Glomerular visceral epithelial cell (primary cell): ENCODE measurements around the gene RXFP2.
A peak's percentile ranks its signal among the peaks of the same experiment; 100 is the strongest.

Experiments
- DNase-seq: peaks from one replicate; pipeline ENCODE4 v3.0.0-alpha.2; 2016; ENCODE audit errors: extremely low spot score

The RXFP2 gene, protein sequence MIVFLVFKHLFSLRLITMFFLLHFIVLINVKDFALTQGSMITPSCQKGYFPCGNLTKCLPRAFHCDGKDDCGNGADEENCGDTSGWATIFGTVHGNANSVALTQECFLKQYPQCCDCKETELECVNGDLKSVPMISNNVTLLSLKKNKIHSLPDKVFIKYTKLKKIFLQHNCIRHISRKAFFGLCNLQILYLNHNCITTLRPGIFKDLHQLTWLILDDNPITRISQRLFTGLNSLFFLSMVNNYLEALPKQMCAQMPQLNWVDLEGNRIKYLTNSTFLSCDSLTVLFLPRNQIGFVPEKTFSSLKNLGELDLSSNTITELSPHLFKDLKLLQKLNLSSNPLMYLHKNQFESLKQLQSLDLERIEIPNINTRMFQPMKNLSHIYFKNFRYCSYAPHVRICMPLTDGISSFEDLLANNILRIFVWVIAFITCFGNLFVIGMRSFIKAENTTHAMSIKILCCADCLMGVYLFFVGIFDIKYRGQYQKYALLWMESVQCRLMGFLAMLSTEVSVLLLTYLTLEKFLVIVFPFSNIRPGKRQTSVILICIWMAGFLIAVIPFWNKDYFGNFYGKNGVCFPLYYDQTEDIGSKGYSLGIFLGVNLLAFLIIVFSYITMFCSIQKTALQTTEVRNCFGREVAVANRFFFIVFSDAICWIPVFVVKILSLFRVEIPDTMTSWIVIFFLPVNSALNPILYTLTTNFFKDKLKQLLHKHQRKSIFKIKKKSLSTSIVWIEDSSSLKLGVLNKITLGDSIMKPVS

GRCh38 chr13:31739226-31739625, at the start of gene RXFP2:
TSS of gene RXFP2 (plus strand) at chr13:31739526. CDS start at chr13:31739613, 87 bp downstream.
- DNase-seq, result no peak

- no peak for DNase-seq
These were observed 42.0 kb upstream of the RXFP2 start for GRCh38 chr13:31697290-31697689.

- DNase-seq, result no peak
These were observed 39.7 kb upstream of the RXFP2 start for GRCh38 chr13:31699650-31700049.

DNA sequence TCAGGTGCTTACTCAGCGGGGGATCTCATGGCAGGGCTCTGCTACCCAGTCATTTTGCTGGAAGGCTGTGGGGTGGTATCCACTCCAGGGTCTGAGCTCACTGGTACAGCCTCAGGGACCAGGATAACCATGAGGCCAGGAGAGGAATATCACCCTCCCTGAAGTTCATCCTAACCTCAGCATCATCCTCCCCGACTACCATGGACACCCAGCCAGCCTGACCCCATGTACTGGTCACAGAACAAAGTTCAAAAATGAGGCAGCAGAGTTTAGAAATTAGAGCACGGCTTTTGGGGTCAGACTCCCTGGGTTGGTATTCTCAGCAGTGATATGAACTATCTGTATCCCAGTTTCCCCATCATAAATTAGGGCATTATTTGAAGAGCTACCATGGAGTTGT, 35.5 kb upstream of the RXFP2 start:
- no peak for DNase-seq

DNA sequence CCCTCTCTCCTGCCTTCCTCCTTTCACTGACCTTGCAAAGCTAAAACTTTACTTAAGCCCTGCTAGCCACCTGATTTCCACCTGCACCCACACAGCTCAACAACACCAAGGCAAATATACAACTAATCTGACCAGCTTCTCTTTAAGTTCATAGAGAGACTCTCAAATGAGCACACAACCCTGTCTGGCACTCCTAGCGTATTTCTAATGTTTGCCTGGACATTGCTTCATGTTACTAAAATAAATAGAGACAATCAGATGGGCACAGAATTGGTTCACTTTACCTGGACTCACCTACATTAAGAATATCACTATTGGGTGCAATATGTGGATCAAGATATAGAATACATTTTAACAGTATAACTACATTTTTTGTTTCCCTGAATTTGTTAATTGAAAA, 33.2 kb upstream of the RXFP2 start:
- no peak for DNase-seq

DNA sequence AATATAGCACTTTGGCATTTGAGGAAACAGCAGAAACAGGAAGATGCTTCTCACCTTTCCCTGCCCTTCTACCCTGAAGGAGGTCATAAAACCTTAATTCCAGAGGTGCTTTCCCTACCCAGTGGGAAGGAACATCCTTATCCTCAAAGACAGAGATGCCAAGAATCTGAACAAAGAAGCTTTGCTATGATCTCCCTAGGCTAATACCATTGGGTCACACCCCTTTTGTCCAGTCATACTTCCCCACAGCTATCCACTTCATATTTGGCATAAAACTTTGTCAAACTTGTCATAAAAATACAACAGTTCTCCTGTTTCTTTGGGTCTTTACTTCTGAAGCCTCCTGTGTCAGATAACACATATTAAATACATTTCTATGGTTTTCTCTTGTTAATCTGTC, 21.7 kb upstream of the RXFP2 start:
- DNase-seq, result no peak

- DNase-seq, result no peak
These were observed 20.1 kb upstream of the RXFP2 start for GRCh38 chr13:31719214-31719613.

DNA sequence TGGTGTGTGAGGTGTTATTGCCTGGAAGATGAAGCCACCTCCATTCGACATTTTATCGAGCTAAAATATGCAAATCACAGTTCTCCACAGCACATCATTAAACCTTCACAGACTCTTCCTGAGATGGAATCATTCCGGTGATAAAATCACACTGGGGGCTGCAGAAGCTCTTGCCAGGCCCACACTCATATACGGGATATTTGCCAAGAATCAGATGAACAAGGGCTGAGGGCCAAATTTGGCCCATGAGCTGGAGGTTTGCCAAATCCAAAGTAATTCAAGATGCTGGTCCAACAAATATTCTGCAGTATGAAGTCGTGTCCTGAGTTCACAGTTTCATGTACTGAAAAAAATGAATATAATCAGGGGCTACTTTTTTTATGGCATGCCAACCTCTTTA, 16.7 kb upstream of the RXFP2 start:
- DNase-seq, result no peak

DNA sequence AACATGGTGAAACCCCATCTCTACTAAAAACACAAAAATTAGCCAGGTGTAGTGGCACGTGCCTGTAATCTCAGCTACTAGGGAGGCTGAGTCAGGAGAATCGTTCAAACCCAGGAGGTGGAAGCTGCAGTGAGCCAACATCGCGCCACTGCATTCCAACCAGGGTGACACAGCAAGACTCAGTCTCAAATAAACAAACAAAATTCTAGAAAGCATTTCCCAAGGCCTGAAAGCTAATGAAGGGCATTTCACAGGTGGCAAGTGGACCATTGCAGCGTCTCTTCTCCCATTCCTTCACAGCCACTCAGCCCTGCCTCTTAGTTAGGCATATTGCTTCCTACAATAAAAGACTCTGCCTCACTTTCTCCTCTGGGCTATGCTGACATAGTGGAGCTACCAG, 13.5 kb upstream of the RXFP2 start:
- DNase-seq, result no peak

- DNase-seq, result no peak
These were observed 7.4 kb upstream of the RXFP2 start for GRCh38 chr13:31731921-31732320.

DNA sequence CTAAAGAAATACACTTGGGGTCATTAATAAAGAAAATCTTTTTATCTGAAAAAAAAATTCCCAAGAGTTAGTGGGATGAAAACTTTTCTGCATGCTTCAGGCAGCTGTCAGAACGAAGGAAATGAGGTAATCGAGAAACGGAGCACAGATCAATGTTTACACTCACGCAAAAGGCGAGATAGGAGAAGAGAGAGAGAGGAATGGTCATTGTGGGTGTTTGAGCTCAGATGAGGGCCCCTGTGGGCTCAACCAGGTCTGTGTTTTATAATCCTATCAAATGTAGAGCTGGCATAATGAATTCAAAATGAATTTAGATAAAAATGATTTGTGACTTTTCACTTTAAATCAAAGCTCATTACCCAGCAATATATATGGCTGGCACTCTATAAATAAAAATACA, 6.3 kb upstream of the RXFP2 start:
- DNase-seq, result no peak

- no peak for DNase-seq
These were observed 5.7 kb upstream of the RXFP2 start for GRCh38 chr13:31733647-31734046.

GRCh38 chr13:31742097-31742734, 2.9 kb downstream of the RXFP2 start:
- DNase-seq, result peak; percentile 63

GRCh38 chr13:31747291-31747690, 8.0 kb downstream of the RXFP2 start:
- DNase-seq, result no peak

GRCh38 chr13:31747966-31748365, 8.6 kb downstream of the RXFP2 start:
- DNase-seq, result no peak

- peak; percentile 41 for DNase-seq
These were observed 10.6 kb downstream of the RXFP2 start for GRCh38 chr13:31749929-31750328.

DNA sequence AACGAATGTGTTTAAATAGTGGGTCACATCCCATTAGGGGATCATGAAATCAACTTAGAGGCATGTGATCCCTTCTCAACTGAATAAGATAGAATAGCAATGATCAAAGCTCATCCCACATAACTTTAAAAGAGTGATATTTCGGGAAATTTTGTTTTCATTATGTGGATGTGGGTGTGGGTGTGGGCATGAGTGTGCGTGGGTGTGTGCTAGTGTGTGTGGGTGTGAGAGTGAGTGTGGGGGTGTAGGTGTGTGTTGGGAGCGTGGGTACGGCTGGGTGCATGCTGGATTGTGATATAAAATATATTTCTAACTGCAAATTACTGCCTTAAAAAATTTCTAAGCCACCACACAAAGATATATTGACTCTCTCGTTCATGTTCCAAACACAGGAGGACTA, 15.9 kb downstream of the RXFP2 start:
- DNase-seq, result no peak

GRCh38 chr13:31755803-31756212, 16.5 kb downstream of the RXFP2 start:
- DNase-seq, result peak; percentile 68

DNA sequence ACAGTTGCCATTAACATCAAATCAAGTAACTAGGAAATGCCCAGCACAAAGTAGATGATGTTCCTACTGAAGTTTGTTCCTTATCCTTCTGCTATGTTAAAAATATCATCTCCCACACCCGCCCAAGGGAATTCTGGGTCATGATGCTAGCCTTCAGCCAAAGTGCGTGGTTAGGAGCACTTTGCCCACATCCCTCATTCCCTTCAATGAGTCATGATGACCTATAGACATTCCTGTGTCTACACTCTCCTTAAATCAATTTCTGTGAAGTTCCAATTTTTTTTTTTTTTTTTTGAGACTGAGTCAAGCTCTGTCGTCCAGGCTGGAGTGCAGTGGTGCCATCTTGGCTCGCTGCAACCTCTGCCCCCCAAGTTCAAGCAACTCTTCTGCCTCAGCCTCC, 17.0 kb downstream of the RXFP2 start:
- DNase-seq, result peak; percentile 79

DNA sequence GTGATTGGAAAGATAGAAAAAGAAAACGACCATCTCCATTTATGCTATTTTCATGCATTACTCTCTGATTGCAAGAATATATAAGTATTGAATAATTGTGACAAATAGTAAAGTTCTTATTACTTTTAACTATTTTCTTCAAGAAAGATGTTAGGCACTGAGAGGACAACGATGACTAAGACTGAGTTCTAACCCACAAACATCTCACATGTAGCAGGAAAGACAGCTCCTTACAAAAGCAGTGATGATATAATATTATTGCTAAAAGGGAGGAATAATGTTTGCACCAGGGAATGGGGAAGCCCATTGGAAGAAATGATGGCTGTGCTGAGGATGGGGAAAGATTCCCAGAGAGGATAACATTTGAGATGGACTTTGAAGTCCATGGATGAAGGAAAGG, 22.6 kb downstream of the RXFP2 start:
- no peak for DNase-seq

- DNase-seq, result no peak
These were observed 25.2 kb downstream of the RXFP2 start for GRCh38 chr13:31764556-31764955.

- DNase-seq, result peak; percentile 65
These were observed 25.9 kb downstream of the RXFP2 start for GRCh38 chr13:31765138-31765785.
